Panc1 (cell line): ENCODE data around the gene HCN2. TPM values are rescaled to one million over a fixed set of nuclear protein-coding genes. Genes with fewer than 3 reads are reported as not detected.

Source experiments
- ATAC-seq: fragments of 200-7000 bp; cut with Tn5 transposase; 2 replicates; pipeline ENCODE4 v1.9.1; 2020; ENCODE audit warnings: mild to moderate bottlenecking, moderate library complexity
- BruUV-seq: library from RNA; stranded (reverse); fragments of 400-500 nt; replicated peaks from 2 replicates; lab custom pipeline; 2021; lab: Mats Ljungman, UMichigan
- CTCF ChIA-PET: fragments of 300-600 bp; sonication (Branson Sonifier 250); formaldehyde crosslinking; loops from one replicate; lab custom pipeline; 2022; ENCODE audit warnings: antibody characterized with exemption; lab: Charles Lee
- POLR2A ChIA-PET: fragments of 300-600 bp; sonication (Branson Sonifier 250); formaldehyde crosslinking; loops from one replicate; lab custom pipeline; 2022; ENCODE audit warnings: antibody characterized with exemption; lab: Charles Lee
- DNase-seq: peaks from one replicate; pipeline ENCODE4 v3.0.0-alpha.2; 2010; ENCODE audit warnings: low read depth, low spot score
- H3K27ac ChIP-seq: 2 replicates; pipeline ENCODE4 v1.5.1; 2011; ENCODE audit warnings: mild to moderate bottlenecking, low read length, inconsistent platforms
- H3K27me3 ChIP-seq: fragments of 200-500 bp; sonication (Bioruptor generic); 2 replicates; pipeline ENCODE4 v1.6.0; 2014; ENCODE audit warnings: low read length, inconsistent platforms; ENCODE audit not compliant: control insufficient read depth, insufficient read depth
- H3K36me3 ChIP-seq: fragments of 200-500 bp; sonication (Bioruptor generic); 2 replicates; pipeline ENCODE4 v1.5.1; 2014; ENCODE audit warnings: inconsistent platforms, mild to moderate bottlenecking, low read length, moderate library complexity; ENCODE audit not compliant: control insufficient read depth, insufficient read depth
- H3K4me1 ChIP-seq: 2 replicates; pipeline ENCODE4 v1.5.1; 2011; ENCODE audit warnings: inconsistent platforms, mild to moderate bottlenecking, low read length, moderate library complexity; ENCODE audit not compliant: control insufficient read depth, insufficient read depth
- H3K4me3 ChIP-seq, 2 experiments: 2 replicates each; pipeline ENCODE4 v1.5.1; 2011 to 2012; ENCODE audit warnings: low read depth in 2 of 2, low read length in 2 of 2, mild to moderate bottlenecking in 2 of 2, inconsistent platforms in 1 of 2, moderate library complexity in 1 of 2
- H3K9me3 ChIP-seq: fragments of 200-500 bp; sonication (Bioruptor generic); 2 replicates; pipeline ENCODE4 v1.5.1; 2014; ENCODE audit warnings: low read depth, mild to moderate bottlenecking, inconsistent platforms, low read length, moderate library complexity; ENCODE audit not compliant: control insufficient read depth, insufficient read depth
- POLR2AphosphoS5 ChIP-seq: IDR thresholded peaks from 2 replicates; pipeline ENCODE4 v1.6.1; 2012; ENCODE audit warnings: mild to moderate bottlenecking, low read depth, low read length, moderate library complexity
- SIN3A ChIP-seq: IDR thresholded peaks from 2 replicates; pipeline ENCODE4 v1.6.1; 2012; ENCODE audit warnings: low read depth, mild to moderate bottlenecking, low read length, moderate library complexity, borderline replicate concordance; ENCODE audit not compliant: insufficient read depth
- TCF7L2 ChIP-seq: IDR thresholded peaks from 2 replicates; pipeline ENCODE4 v1.6.1; 2011; ENCODE audit warnings: mild to moderate bottlenecking, low read depth, low read length, inconsistent platforms
- in situ Hi-C: cut with HindIII; loops from 2 replicates; pipeline ENCODE4 v1.10.0; 2016; ENCODE audit warnings: low sequenced_read_pairs, low pct_unique_long_range_greater_than_20kb
- intact Hi-C: fragments of 100-400 bp; cut with micrococcal nuclease; formaldehyde crosslinking; loops from one replicate; pipeline ENCODE4 v1.10.0; 2022; ENCODE audit not compliant: unreplicated experiment
- total RNA-seq: library from RNA; stranded (reverse); gene quantifications from one replicate; pipeline ENCODE4 v1.2.1, GENCODE V29; 2021; ENCODE audit not compliant: unreplicated experiment
- TF ChIP-seq, protein P1 (sequence below), 2 experiments: IDR thresholded peaks; 2 replicates each; pipeline ENCODE4 v1.6.1; 2011 to 2012; ENCODE audit warnings: low read depth in 2 of 2, control low read depth in 1 of 2, low read length in 1 of 2, mild to moderate bottlenecking in 1 of 2, moderate library complexity in 1 of 2; ENCODE audit not compliant: insufficient read depth in 1 of 2
- TF ChIP-seq, protein P2 (sequence below): fragments of 450-650 bp; IDR thresholded peaks from 2 replicates; pipeline ENCODE4 v1.5.1; 2017; ENCODE audit warnings: mild to moderate bottlenecking

HCN2 gene
- total RNA-seq, 1 experiment from 2014 or later = 15.1 TPM

- TF ChIP-seq SIN3A = no peak
- H3K4me1 ChIP-seq = no peaks in the 10 kb centered on the region
- no peaks in the 10 kb centered on the region; the same call in 1 of the 2 replicates for H3K36me3 ChIP-seq
- ATAC-seq (no peak), DNase-seq (no peak)
- no peaks in the 10 kb centered on the region for H3K27me3 ChIP-seq
- no peaks in the 10 kb centered on the region for H3K9me3 ChIP-seq
- intact Hi-C loops = no loop called here
- in situ Hi-C loops = no loop called here
- BruUV-seq = no TSS peak
- POLR2A ChIA-PET = no interaction called here
- CTCF ChIA-PET = no interaction called here
- no peak overlapping the region for H3K27ac ChIP-seq
- H3K4me3 ChIP-seq = no peak overlapping the region
Observed at GRCh38 chr19:644363-644762, 54.7 kb downstream of the HCN2 start.

DNA sequence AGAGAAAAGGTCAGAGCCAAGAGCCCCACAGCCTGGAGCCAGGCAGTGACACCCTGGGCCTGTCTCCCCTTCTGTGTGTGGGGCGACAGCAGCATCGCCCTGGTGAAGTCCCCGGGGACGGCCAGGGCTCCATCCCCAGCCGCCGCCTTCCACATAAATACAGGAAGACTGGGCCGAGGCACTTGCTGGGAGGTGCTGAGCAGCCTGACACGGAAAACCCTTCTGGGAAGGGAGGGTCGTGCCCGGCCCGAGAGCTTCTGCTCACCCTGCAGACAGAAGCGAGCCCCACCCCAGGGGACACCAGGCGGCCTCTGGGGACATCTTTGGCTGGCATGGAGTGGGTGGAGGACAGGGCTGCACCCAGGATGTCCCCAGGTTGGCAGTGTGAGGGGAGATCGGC, 55.1 kb downstream of the HCN2 start:
- in situ Hi-C loops (no loop called here), intact Hi-C loops (no loop called here)
- H3K27me3 ChIP-seq = no peaks in the 10 kb centered on the region
- ChIA-PET POLR2A (no interaction called here), CTCF (no interaction called here)
- no peak overlapping the region for H3K4me3 ChIP-seq
- TF ChIP-seq TCF7L2 (no peak), SIN3A (no peak)
- TF ChIP-seq, protein P1, sequence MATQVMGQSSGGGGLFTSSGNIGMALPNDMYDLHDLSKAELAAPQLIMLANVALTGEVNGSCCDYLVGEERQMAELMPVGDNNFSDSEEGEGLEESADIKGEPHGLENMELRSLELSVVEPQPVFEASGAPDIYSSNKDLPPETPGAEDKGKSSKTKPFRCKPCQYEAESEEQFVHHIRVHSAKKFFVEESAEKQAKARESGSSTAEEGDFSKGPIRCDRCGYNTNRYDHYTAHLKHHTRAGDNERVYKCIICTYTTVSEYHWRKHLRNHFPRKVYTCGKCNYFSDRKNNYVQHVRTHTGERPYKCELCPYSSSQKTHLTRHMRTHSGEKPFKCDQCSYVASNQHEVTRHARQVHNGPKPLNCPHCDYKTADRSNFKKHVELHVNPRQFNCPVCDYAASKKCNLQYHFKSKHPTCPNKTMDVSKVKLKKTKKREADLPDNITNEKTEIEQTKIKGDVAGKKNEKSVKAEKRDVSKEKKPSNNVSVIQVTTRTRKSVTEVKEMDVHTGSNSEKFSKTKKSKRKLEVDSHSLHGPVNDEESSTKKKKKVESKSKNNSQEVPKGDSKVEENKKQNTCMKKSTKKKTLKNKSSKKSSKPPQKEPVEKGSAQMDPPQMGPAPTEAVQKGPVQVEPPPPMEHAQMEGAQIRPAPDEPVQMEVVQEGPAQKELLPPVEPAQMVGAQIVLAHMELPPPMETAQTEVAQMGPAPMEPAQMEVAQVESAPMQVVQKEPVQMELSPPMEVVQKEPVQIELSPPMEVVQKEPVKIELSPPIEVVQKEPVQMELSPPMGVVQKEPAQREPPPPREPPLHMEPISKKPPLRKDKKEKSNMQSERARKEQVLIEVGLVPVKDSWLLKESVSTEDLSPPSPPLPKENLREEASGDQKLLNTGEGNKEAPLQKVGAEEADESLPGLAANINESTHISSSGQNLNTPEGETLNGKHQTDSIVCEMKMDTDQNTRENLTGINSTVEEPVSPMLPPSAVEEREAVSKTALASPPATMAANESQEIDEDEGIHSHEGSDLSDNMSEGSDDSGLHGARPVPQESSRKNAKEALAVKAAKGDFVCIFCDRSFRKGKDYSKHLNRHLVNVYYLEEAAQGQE (IDR thresholded peaks at IDR 0.05; ENCODE audit: insufficient read depth in 1 of 2, low read depth in 2 of 2, low read length in 1 of 2) = no peak
- TF ChIP-seq, protein P2, sequence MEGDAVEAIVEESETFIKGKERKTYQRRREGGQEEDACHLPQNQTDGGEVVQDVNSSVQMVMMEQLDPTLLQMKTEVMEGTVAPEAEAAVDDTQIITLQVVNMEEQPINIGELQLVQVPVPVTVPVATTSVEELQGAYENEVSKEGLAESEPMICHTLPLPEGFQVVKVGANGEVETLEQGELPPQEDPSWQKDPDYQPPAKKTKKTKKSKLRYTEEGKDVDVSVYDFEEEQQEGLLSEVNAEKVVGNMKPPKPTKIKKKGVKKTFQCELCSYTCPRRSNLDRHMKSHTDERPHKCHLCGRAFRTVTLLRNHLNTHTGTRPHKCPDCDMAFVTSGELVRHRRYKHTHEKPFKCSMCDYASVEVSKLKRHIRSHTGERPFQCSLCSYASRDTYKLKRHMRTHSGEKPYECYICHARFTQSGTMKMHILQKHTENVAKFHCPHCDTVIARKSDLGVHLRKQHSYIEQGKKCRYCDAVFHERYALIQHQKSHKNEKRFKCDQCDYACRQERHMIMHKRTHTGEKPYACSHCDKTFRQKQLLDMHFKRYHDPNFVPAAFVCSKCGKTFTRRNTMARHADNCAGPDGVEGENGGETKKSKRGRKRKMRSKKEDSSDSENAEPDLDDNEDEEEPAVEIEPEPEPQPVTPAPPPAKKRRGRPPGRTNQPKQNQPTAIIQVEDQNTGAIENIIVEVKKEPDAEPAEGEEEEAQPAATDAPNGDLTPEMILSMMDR = no peak
- no peaks in the 10 kb centered on the region for H3K4me1 ChIP-seq
- ATAC-seq (0 out of 2 replicates have a peak, but pooled peaks have one; percentile 9), DNase-seq (no peak)
- no TSS peak for BruUV-seq
- H3K36me3 ChIP-seq = no peaks in the 10 kb centered on the region; the same call in 1 of the 2 replicates
- H3K9me3 ChIP-seq = no peaks in the 10 kb centered on the region
- H3K27ac ChIP-seq = no peak overlapping the region

DNA sequence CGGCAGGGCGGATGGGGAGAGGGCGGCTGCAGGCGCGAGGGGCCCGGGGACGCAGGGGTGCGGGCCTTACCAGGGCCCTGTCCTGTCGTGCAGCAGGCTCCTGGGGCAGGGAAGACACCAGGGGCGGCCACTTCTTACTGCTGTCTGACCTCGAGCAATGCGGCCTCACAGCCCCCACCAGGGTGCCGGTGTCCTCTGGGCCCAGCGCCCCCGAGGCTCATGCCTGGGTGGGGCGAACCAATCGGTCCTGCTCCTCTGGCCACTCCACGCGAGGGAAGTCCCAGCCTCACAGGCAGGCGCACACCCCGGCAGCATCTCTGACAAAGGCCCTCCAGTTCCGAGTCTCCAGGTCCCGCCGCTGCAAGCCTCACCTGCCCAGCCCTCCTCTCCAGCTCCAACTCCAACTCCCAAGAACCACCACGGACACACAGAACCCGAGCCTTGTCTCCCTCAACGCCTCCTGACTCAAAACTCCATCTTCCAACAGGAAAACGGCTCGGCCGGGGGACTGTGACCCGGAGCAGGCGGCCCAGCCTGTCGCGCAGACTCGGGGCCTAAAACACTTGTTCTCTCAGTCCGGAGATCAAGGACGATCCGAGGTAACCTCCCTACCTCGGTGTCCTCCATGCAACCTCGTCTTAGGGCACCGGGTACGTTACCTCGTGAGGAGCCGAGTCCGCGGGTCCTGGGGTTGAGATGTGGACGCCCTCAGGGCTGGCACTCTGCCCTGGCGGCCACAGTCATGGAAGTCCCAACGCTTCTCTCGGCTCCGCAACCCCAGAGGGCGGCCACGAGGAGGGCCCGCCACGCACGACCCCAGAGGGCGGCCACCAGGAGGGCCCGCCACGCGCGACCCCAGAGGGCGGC, 56.5 kb downstream of the HCN2 start:
- H3K4me1 ChIP-seq = no peaks in the 10 kb centered on the region
- no peak for TF ChIP-seq POLR2AphosphoS5
- TF ChIP-seq, protein P2 = no peak
- TF ChIP-seq, protein P1 (IDR thresholded peaks at IDR 0.05; ENCODE audit: insufficient read depth in 1 of 2, low read depth in 2 of 2, low read length in 1 of 2) = no peak
- no peak for TF ChIP-seq SIN3A
- TF ChIP-seq TCF7L2 = no peak
- no peak for DNase-seq
- BruUV-seq = no TSS peak
- no peaks in the 10 kb centered on the region; the same call in 1 of the 2 replicates for H3K36me3 ChIP-seq
- intact Hi-C loops (no loop called here), in situ Hi-C loops (no loop called here)
- ChIA-PET POLR2A (no interaction called here), CTCF (no interaction called here)
- H3K9me3 ChIP-seq = no peaks in the 10 kb centered on the region
- no peak overlapping the region for H3K27ac ChIP-seq
- no peaks in the 10 kb centered on the region for H3K27me3 ChIP-seq
- H3K4me3 ChIP-seq = no peak overlapping the region
- ATAC-seq = 0 out of 2 replicates have a peak, but pooled peaks have one; percentile 5
